PC-3 (cell line): ENCODE measurements around the gene CCDC201. TPM values are rescaled to one million over a fixed set of nuclear protein-coding genes. Genes with fewer than 3 reads are reported as not detected.
A peak's percentile ranks its signal among the peaks of the same experiment; 100 is the strongest.

Source experiments
- ATAC-seq: fragments of 200-7000 bp; cut with Tn5 transposase; 2 replicates; pipeline ENCODE4 v1.9.1; 2020; ENCODE audit warnings: mild to moderate bottlenecking, moderate library complexity
- BruUV-seq: library from RNA; stranded (reverse); fragments of 400-500 nt; replicated peaks from 2 replicates; lab custom pipeline; 2021; lab: Mats Ljungman, UMichigan
- CTCF ChIA-PET: fragments of 300-600 bp; sonication (Branson Sonifier 250); formaldehyde crosslinking; loops from one replicate; lab custom pipeline; 2022; ENCODE audit warnings: antibody characterized with exemption; lab: Charles Lee
- POLR2A ChIA-PET: fragments of 300-600 bp; sonication (Branson Sonifier 250); formaldehyde crosslinking; loops from one replicate; lab custom pipeline; 2022; ENCODE audit warnings: antibody characterized with exemption; ENCODE audit not compliant: unreplicated experiment; lab: Charles Lee
- DNase-seq: peaks from one replicate; pipeline ENCODE4 v3.0.0-alpha.2; 2015
- H2AFZ ChIP-seq: fragments of 300-600 bp; sonication (generic); 2 replicates; pipeline ENCODE4 v1.6.0; 2016; ENCODE audit warnings: antibody characterized with exemption, low read length
- H3F3A ChIP-seq: fragments of 300-600 bp; sonication (generic); one replicate; pipeline ENCODE4 v1.6.0; 2017; ENCODE audit warnings: antibody characterized with exemption, low read length, control low read depth, mild to moderate bottlenecking; ENCODE audit not compliant: unreplicated experiment
- H3K27ac ChIP-seq: fragments of 300-600 bp; sonication (generic); 2 replicates; pipeline ENCODE4 v1.5.1; 2016; ENCODE audit warnings: mild to moderate bottlenecking, low read length
- H3K27me3 ChIP-seq: fragments of 300-600 bp; sonication (generic); 2 replicates; pipeline ENCODE4 v1.6.1; 2016; ENCODE audit warnings: low read length, mixed read lengths
- H3K36me3 ChIP-seq: fragments of 300-600 bp; sonication (generic); 2 replicates; pipeline ENCODE4 v1.6.1; 2016; ENCODE audit warnings: low read depth, mixed run types, low read length, mixed read lengths
- H3K4me1 ChIP-seq: fragments of 300-600 bp; sonication (generic); 2 replicates; pipeline ENCODE4 v1.5.1; 2016; ENCODE audit warnings: low read length; ENCODE audit not compliant: insufficient read depth
- H3K4me2 ChIP-seq: fragments of 300-600 bp; sonication (generic); 2 replicates; pipeline ENCODE4 v1.6.0; 2016; ENCODE audit warnings: low read length
- H3K4me3 ChIP-seq: fragments of 300-600 bp; sonication (generic); 2 replicates; pipeline ENCODE4 v1.5.1; 2016; ENCODE audit warnings: mild to moderate bottlenecking, low read length, mixed read lengths
- H3K79me2 ChIP-seq: fragments of 300-600 bp; sonication (generic); 2 replicates; pipeline ENCODE4 v1.6.1; 2017; ENCODE audit warnings: low read length, mixed read lengths
- H3K9ac ChIP-seq: fragments of 300-600 bp; sonication (generic); 2 replicates; pipeline ENCODE4 v1.6.0; 2016; ENCODE audit warnings: mild to moderate bottlenecking, low read length
- H3K9me2 ChIP-seq: fragments of 300-600 bp; sonication (generic); replicated peaks from 2 replicates; pipeline ENCODE4 v1.6.1; 2016; ENCODE audit warnings: mixed run types, low read length, mixed read lengths
- H3K9me3 ChIP-seq: fragments of 300-600 bp; sonication (generic); 2 replicates; pipeline ENCODE4 v1.6.1; 2016; ENCODE audit warnings: low read length, mixed read lengths
- H4K20me1 ChIP-seq: fragments of 300-600 bp; sonication (generic); 2 replicates; pipeline ENCODE4 v1.6.1; 2016; ENCODE audit warnings: low read length, mixed read lengths
- EZH2 ChIP-seq: fragments of 300-600 bp; sonication (generic); IDR thresholded peaks from one replicate; pipeline ENCODE4 v1.6.1; 2017; ENCODE audit warnings: antibody characterized with exemption, mild to moderate bottlenecking, low read length; ENCODE audit not compliant: unreplicated experiment
- EZH2phosphoT487 ChIP-seq: fragments of 300-600 bp; sonication (generic); IDR thresholded peaks from 2 replicates; pipeline ENCODE4 v1.6.1; 2018; ENCODE audit warnings: mild to moderate bottlenecking, antibody characterized with exemption, low read length, borderline replicate concordance
- intact Hi-C: fragments of 100-400 bp; cut with micrococcal nuclease; formaldehyde crosslinking; loops from 2 replicates; pipeline ENCODE4 v1.9.0; 2023
- total RNA-seq: library from RNA; depleted of rRNA; stranded (reverse); fragments of >200 nt; gene quantifications from 2 replicates; pipeline ENCODE4 v1.2.3, GENCODE V29; 2014
- TF ChIP-seq, protein P1 (sequence below): fragments of 300-600 bp; sonication (generic); conservative IDR thresholded peaks from 2 replicates; pipeline ENCODE4 v1.5.1; 2017; ENCODE audit warnings: antibody characterized with exemption, low read depth, mild to moderate bottlenecking, low read length

Gene CCDC201
- total RNA-seq, 1 experiment from 2014 or later = 0.11 TPM

GRCh38 chr7:45873355-45873754, 473 bp upstream of the CCDC201 start:
- DNase-seq (no peak), ATAC-seq (no peak)
- no peak overlapping the region for H3K4me2 ChIP-seq
- H3K4me3 ChIP-seq = no peak overlapping the region
- TF ChIP-seq, protein P1, sequence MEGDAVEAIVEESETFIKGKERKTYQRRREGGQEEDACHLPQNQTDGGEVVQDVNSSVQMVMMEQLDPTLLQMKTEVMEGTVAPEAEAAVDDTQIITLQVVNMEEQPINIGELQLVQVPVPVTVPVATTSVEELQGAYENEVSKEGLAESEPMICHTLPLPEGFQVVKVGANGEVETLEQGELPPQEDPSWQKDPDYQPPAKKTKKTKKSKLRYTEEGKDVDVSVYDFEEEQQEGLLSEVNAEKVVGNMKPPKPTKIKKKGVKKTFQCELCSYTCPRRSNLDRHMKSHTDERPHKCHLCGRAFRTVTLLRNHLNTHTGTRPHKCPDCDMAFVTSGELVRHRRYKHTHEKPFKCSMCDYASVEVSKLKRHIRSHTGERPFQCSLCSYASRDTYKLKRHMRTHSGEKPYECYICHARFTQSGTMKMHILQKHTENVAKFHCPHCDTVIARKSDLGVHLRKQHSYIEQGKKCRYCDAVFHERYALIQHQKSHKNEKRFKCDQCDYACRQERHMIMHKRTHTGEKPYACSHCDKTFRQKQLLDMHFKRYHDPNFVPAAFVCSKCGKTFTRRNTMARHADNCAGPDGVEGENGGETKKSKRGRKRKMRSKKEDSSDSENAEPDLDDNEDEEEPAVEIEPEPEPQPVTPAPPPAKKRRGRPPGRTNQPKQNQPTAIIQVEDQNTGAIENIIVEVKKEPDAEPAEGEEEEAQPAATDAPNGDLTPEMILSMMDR = no peak
- no peak for TF ChIP-seq EZH2phosphoT487
- H2AFZ ChIP-seq = no peak overlapping the region
- no peak overlapping the region for H3K27ac ChIP-seq
- POLR2A ChIA-PET = no interaction called here
- H3F3A ChIP-seq = no peaks in the 10 kb centered on the region
- intact Hi-C loops = no loop called here
- no peaks in the 10 kb centered on the region for H3K9me2 ChIP-seq
- H3K27me3 ChIP-seq = no peaks in the 10 kb centered on the region
- BruUV-seq = no TSS peak
- no peaks in the 10 kb centered on the region for H4K20me1 ChIP-seq
- CTCF ChIA-PET = interaction anchor here (0.7 kb wide), 1 partner anchor 8 kb away, joined by 3 read pairs; no protein-coding TSS in a partner anchor
- no peaks in the 10 kb centered on the region for H3K36me3 ChIP-seq
- no peaks in the 10 kb centered on the region for H3K9me3 ChIP-seq
- no peak overlapping the region for H3K9ac ChIP-seq
- H3K79me2 ChIP-seq = no peaks in the 10 kb centered on the region
- H3K4me1 ChIP-seq = peaks cover 39% of the 10 kb centered on the region

DNA sequence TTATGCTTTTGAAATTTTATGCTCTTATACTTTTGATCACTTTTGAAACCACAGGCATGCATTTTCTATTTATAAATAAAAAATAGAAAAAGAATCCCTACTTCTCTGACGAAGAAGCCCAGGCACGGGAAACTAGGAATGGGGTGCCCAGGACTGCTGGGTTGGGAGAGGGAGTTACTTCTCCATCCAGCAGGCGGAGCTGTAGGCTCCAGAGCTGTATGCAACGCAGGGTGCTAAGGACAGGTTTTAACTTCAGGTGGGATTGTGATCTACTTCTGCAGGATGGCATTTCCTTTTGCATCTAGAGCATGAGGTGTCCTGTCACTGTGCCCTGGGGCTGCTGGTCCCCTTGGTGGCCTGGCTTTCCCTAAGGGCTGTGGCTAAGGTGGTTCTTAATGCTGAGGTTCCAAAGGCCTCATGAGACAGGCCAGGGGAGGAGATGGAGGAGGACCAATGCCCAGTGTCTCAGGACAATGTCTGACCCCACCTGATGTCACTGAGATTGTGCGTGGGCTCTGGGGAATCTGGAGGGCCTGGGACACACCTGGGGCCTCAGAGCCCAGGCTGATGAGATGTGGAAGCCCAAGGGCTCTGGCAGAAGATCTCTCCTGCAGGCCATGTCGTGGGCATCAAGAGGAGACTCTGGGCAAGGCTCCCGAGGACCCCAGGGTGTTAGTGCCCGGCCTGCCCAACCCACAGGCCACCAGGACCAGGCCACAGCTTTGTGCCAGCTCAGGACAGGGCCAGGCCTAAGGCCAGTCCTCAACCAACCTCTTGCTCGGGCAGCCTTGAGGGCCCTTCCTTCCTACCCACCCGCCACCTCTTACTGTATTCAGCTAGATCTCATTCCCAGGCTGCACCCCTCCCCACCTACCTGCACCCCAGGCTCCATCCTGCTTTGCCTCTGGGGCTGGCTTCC, 507 bp downstream of the CCDC201 start:
- Histone ChIP-seq H3K4me2 (no peak overlapping the region), H3K36me3 (no peaks in the 10 kb centered on the region), H2AFZ (no peak overlapping the region), H3K4me3 (no peak overlapping the region), H4K20me1 (no peaks in the 10 kb centered on the region), H3K9me3 (no peaks in the 10 kb centered on the region), H3K9ac (no peak overlapping the region), H3K79me2 (no peaks in the 10 kb centered on the region), H3F3A (no peaks in the 10 kb centered on the region), H3K27me3 (no peaks in the 10 kb centered on the region), H3K27ac (no peak overlapping the region), H3K9me2 (no peaks in the 10 kb centered on the region), H3K4me1 (peaks cover 41% of the 10 kb centered on the region)
- no TSS peak for BruUV-seq
- no peak for TF ChIP-seq EZH2phosphoT487
- TF ChIP-seq, protein P1 = peak; percentile 65
- no peak for TF ChIP-seq EZH2
- CTCF ChIA-PET = no interaction called here
- POLR2A ChIA-PET = no interaction called here
- ATAC-seq (no peak), DNase-seq (peak; percentile 45)
- intact Hi-C loops = no loop called here

DNA sequence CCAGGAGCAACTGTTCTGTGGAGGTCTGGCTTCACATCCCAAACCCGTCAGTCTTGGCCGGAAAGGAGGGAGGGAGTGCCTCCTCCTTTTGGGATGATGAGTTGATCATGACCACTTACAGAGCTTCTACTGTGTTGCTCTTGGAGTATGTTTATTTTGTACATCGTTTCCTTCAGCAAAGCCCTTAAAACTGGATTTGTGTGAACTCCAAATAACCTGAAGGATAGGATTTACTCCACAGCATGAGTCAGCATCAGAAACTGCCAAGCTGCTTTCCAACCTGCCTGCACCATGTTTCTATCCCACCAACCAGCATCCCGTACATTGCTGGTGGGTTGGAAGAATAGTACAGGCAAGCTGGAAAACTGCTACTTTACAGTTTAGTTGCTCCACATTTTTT, 3.5 kb downstream of the CCDC201 start:
- no peaks in the 10 kb centered on the region for H3K9me3 ChIP-seq
- no peaks in the 10 kb centered on the region for H4K20me1 ChIP-seq
- CTCF ChIA-PET = interaction anchor here (0.6 to 0.7 kb wide), 2 partner anchors 16 to 1385 kb away, joined by 3 to 4 read pairs; no protein-coding TSS in a partner anchor
- ATAC-seq (peak; percentile 84), DNase-seq (peak; percentile 85)
- peak overlapping the region; percentile 18 for H3K4me2 ChIP-seq
- H3K79me2 ChIP-seq = no peaks in the 10 kb centered on the region
- peak overlapping the region; percentile 66 for H3K27ac ChIP-seq
- no peaks in the 10 kb centered on the region for H3K36me3 ChIP-seq
- H3K9me2 ChIP-seq = no peaks in the 10 kb centered on the region
- no peak overlapping the region for H2AFZ ChIP-seq
- no peaks in the 10 kb centered on the region for H3F3A ChIP-seq
- H3K4me1 ChIP-seq = peaks cover 30% of the 10 kb centered on the region
- no TSS peak for BruUV-seq
- intact Hi-C loops = no loop called here
- no peaks in the 10 kb centered on the region for H3K27me3 ChIP-seq
- TF ChIP-seq, protein P1 = no peak
- TF ChIP-seq EZH2phosphoT487 (no peak), EZH2 (no peak)
- no peak overlapping the region for H3K9ac ChIP-seq
- POLR2A ChIA-PET = interaction anchor here (0.6 kb wide), 1 partner anchor 16 kb away, joined by 6 read pairs; no protein-coding TSS in a partner anchor
- H3K4me3 ChIP-seq = no peak overlapping the region
